HG03066 (cell line): ENCODE data around the gene LMX1B.

Experiments
- ATAC-seq: cut with Tn5 transposase; IDR thresholded peaks from one replicate; pipeline ENCODE4 v1.9.1; 2021; ENCODE audit warnings: low read depth; ENCODE audit not compliant: unreplicated experiment

LMX1B gene

DNA sequence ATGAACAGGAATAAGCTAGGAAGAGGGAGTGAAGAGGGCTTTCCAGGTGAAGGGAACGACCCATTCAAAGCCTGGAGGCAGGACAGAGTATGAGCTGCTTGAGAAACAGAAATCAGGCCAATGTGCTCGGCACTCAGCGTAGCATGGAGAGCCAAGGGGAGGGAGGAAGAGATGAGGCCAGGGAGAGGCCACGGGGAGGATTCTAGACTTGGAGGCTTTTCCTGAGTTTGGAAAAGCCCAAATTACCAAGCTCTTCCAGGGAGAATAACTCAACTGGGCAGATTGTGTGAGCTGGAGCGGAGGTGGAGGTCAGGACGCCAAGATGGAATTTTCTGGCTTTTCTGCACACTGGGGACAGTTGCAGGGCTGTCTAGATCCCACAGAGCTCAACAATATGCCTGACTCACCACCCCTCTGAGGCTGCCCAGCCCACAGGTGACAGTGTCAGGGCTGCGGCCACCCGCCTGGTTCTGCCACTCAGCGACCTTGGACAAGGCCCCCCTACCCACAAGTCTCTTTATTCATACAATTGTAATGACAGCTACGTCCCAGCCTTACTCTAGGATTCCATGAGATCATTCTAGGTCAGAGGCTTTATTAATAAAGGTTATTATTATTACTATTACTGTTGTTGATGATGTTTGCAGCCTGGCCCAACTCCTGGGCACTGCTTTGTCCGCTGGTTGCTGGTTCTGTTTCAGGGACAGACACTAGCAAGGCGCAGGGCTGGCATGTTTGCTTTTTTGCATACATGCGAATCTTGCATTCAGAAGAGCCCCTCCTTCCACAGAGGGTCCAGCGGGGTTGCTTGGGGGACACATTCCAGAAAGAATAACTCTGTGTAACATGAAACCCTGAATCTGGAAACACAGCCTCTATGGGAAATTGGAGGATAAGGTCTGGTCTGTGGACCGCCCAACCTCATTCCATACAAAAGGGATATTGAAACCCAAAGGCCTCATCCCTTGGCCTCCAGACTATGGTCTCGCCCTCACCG, 9.4 kb upstream of the LMX1B start:
- ATAC-seq = no peak

DNA sequence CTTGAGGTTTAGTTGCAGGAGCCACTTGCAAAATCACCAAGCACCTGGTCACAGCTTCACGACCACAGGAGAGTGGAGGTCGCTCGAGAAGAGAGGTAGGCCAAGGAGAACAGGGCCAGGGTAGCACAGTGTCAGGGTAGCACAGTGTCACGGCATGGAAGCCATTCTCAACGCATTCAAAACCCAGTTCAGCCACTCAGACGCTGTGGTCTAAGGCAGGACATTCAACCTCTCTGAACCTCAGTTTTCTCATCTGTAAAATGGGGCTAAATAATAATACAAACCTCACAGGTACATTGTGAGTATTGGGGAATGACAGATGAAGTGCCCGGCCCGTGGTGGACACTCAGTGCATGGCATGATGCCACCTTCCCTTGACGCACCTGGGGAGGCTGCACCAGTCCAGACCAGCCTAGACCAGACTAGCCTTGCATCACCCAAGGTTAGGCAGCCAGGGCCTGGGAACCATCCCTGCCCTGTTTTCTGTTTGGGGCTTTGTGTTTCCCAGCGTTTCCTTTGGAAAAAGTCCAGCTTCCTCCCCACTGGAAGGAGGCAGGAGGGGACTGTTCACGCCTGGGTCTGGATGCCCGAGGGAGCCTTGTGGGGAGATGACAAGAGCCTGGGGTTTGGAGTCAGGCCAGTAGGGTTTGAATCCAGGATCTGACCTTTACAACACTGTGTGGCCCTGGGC, 7.8 kb upstream of the LMX1B start:
- no peak for ATAC-seq

DNA sequence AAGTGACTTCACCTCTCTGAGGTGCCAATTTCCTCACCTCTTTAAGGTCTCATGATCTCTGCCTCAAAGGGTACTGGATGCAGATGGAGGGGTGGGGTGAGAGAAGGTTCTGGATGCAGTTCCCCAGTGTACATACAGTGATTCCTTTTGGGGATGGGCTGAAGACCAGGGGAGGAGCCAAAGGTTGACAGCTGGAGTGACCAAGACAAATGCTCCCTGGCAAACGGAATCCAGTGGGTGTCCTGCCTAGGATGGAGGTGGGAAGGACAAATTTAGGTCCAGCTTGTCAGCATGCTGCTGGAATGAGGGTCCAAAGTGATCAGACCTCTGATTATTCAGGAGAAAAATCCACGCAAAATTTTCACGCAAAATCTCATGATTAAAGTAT, 7.3 kb upstream of the LMX1B start:
- ATAC-seq = no peak

DNA sequence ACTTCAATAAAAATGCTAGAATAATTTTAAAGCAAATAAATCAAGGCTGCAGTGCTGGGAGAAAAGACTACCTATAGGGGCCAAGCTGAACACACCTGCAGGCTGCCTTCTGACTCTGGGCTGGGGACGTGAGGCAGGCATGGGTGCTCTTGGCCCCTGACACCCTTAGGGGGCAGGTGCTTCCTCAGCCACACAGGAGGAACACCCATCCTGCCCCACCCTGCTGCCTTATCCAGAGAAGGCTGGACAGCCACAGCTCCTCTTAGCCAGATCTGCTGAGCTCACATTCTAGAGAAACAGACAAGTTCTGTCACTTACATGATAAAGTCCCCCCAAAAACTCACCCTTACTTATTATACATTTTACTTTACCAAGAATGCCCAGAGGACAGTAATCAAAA, 6.6 kb upstream of the LMX1B start:
- ATAC-seq = no peak

DNA sequence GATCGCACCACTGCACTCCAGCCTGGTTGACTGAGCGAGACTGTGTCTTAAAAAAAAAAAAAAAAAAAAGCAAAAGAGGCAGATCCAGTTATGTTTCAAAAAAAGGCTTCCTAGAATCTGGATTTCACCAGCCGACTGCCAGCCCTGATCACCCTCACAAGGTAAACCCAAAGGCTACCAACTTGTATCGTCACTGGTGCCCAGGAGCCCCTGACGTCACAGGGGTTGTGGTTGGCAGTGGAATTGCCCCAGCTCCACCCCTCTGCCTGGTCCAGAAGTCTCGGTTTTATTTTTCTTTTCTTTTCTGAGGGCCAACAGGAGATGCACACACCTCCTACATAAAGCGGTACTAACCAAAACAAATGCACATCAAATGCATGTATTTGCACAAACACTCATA, 6.0 kb upstream of the LMX1B start:
- ATAC-seq = no peak

DNA sequence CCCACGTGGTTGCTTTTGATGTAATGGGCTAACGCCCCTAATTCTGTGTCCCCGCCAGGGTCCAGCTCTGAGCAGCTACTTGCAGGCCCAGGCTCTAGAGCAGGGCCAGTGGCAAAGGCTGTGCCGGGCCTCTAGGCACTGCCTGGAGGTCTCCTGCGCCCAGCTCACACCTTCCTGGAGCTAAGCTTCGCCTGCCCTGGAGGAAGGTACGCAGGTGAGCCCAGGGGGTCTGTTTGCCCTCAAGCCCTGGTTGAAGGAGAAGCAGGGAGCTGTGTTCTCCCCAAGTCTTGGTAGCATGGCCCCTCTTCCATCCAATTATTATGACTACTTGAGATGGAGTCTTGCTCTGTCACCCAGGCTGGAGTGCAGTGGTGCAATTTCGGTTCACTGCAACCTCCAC, 5.2 kb upstream of the LMX1B start:
- ATAC-seq = no peak

DNA sequence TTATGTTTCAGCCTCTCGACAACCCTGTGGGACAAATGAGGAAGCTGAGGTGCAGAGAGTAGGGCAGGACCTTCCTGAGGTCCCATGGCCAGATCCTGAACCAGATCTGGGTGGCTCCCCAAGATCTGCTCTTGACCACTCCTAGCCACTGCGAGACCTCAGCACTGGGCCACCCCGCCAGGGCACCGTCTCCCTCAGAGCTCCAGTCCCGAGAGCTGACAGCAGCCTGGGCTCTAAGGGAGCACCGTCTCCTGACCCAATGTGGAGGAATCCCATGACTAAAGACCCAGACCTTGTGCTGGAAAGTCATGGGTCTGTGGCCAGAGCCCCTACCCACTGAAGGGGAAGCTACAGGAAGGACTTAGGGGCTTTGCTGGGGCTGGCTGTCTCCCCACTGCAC, 4.5 kb upstream of the LMX1B start:
- ATAC-seq = no peak

DNA sequence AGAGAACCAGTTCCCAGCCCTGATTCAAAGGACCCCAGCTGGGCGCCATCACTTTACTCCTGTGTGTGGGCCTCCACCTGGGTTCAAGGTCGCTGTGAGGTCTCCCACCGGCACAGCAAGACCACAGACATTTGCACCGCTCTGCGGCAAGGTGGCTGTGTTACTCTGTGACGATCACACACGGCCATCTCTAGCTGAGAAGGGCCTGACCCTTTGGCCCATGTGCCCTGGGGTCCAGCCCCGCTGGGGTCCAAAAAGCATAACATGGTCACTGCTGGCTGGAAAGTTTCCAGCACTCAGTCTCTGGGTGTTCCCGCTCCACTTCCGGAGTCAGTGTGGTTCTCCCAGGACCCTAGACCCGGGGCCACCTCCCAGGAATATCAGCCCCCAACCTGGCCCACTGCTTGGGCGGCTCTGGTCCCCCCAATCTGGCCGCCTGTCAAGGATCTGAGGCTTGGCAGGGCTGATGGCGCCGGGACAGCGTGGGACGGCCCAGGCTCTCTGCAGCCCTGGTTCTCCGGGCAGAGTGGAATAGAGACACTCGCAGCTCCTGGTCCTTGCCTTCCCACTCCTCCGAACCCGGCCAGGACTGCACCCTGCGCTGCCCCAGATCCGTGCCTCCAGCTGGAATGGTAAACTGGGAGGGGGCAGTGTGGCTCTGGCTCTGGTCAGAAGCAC, 3.9 kb upstream of the LMX1B start:
- no peak for ATAC-seq

DNA sequence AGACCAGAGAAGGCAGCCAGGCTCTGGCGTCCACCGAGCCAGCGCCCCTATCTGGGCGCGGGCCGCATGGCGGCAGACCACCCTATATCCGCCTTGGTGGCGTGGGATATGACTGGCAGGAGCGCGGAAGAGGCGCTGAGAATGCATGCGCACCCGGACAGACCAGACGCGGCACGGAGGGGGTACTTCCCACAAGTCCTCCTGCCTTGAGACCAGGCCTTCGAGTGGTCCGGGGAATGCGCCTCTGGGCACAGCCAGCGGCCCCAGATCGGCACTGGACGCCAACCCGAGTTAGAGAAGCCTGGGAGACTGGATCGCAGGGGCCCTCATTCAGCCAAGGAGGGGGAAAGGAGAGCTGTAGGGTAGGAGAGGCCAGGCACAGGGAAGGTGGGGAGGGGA, 2.5 kb upstream of the LMX1B start:
- no peak for ATAC-seq

DNA sequence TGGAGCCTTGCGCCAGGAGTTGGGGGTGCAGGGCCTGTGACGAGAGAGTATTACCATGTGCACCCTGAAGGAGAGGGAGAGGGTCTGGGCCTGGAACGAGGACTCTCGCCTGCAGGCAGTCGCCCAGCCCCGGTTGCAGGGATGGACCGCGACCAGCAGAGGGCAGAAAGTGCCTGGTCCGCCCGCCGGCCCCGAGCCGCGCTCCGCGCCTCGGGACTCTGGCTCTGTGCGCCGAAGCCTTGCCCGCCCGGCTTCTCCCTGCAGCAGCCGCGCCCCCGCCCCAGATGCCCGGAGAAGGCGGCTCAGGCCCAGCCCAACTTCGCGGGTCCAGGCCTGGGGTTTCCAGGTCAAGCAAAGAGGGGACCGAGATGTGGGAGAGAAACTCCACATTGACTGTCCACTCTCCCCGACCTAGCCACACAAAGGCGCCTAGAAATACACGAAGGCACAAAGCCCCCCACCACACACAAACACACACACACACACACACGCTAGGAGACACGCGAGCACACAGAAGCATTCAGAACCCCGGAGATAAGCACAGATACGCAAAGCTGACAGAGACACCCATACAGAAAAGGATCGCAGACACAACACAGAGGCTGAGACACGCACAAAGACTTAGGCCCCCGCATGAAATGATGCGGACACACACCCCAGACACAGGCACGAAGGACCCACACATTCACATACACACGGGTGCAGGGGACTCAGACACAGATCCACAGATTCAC, 2.0 kb upstream of the LMX1B start:
- no peak for ATAC-seq

DNA sequence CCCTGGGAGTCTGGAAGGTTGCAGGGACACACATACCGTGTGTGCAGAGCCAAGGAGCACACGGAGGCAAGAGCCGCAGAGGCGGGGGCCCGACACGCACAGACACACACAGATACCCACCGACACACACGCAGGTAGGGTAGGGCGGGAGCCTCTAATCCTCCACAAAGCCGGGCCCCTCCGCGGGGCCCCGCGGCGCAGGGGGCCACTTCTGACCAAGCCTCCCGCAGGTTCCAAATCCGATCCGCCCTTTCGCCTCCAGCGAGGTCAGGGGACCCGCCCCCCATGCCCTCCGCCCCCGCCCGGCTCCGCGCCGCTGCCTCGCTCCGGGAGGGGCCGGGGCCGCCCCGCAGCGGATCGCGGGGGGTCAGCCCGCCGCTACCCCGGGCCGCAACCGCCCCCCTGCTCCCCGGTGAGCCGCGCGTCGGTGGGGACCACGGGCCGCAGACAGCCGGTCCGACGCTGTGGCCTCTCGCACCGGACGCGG, 1.4 kb upstream of the LMX1B start:
- no peak for ATAC-seq

DNA sequence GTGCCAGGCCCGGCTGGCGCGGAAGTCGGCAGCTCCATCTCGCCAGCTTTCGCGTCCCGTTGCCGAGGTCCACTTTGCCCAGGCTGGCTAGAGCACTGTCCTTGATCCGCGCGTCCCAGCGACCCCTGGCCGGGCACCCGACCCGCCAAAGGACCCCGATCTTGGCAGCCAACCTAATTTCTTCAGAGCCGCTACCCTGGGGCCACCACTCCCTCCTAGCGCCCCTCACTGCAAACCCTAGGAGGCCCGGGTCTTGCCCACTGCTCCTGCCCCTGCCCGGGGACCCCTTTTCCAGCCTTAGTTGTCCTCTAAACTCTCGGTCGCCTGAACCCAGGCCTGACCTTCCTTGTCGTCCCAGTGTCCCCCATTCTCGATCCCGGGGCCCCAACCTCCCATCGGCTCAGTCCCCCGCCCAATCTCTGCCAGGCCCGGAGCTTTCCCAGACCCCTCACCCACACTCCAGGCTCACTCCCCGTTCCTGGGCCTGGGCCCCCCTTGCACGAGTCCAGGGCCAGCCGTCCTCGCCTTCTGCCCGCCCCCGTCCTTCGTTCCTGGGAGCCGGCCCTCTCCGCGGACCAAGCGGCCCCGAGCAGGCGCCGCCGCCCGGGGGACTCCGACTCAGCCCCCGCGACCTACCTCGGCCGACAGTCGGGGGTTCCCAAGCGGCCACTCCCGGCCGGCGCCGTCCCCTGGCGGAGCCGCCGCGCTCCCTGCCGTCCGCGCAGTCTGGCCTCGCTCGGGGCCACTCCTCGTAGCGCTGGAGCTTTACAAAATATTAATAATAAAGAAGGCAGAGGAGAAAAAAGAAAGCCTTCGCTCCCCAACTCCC, 701 bp upstream of the LMX1B start:
- ATAC-seq = no peak

DNA sequence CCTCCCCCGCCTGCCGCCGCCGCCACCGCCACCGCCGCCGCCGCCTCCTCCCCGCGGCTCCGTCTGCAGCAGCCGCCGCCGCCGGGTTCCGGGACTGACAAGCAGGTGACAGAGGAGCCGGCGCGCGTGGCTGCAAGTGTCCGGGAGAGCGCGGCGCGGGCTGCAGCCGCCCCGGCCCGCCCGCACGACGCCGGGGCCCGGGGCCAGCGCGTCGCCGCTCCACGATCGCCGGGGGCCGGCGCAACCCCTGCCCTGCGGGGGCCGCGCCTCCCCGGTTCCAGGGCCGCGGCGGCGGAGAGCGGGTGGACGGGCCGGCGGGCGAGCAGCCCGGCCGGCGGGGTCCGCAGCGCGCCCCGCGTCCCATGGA, 343 bp downstream of the LMX1B start:
- ATAC-seq = no peak

DNA sequence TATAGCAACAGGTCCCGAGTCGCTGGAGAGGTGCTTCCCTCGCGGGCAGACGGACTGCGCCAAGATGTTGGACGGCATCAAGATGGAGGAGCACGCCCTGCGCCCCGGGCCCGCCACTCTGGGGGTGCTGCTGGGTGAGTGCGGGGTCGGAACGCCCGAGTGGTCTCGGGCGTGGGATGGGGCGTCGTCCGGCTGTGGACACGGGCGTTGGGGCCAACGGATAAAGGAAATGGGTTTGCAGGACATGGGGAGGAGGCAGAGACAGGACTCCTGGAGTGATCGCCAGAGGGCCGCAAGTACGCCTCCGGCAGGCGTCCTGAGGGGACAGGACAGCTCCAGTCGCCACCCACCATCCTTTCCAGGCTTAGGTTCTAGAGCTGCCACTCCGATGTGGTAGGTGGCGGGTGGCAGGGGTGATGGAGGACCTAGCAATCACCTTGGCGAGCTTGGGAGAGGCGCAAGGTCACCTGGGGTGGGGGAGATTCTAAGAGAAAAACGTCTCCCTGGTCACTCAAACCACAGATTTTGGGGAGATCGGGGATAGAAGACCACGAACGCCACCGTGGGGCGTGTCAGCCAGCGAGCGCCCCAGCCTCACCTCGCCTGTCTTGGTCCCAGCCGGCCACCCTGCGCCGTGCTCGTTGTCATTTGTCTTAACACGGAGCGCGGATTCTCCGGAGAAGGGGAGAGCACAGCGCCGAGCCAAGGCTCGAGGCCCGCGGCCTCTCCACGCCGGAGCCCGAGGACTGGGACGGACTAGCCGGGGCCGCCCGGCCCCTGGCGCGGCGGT, 922 bp downstream of the LMX1B start:
- ATAC-seq = no peak

DNA sequence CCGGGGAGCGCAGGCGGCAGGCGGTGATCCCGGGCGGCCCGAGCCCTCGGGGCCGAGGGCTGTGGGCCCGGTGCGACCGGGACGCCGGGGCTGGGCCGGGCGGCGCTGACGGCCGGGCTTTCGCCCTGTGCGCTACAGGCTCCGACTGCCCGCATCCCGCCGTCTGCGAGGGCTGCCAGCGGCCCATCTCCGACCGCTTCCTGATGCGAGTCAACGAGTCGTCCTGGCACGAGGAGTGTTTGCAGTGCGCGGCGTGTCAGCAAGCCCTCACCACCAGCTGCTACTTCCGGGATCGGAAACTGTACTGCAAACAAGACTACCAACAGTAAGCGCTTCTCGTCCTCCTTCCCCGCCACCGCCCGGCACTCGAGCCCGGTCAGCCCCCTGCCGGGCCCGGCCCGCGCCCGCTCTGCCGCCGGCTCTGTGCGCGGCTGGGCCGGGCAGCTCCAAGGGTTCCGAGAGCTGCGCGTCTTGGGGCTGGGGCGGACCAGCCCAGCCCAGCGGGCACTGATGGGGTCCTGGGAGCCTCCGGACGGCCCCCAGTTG, 1.6 kb downstream of the LMX1B start:
- no peak for ATAC-seq

DNA sequence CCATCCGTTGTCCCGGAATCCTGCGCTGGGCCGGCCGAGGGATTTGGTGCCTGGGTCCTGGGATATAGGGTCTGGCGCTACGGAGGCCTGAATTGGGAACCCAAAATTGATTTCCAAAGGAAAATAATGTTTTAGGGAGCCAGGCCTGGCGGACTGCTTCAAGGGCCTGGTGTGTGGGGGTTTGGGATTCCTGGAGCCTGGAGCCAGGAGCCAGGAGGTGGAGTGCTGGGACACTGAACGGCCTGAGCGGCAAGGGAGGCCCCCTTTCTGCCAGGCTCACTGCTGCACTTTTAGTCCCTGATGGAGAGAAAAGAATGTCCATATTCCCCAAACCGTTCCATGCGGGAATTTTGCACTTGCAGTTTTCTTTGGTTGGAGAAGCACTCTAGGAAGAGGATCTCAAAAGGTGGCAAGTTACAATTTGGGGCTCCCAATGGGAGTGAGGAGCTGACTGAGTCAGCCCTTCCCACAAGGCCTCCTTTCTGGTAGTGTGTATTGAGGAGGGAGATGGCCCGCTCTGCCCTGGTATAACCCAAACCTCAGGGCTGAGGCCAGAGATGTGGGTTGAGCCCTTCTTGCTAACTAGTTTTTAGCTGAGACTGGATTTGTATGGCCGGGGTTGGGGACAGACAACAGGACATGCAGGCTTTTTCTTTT, 2.2 kb downstream of the LMX1B start:
- ATAC-seq = no peak

DNA sequence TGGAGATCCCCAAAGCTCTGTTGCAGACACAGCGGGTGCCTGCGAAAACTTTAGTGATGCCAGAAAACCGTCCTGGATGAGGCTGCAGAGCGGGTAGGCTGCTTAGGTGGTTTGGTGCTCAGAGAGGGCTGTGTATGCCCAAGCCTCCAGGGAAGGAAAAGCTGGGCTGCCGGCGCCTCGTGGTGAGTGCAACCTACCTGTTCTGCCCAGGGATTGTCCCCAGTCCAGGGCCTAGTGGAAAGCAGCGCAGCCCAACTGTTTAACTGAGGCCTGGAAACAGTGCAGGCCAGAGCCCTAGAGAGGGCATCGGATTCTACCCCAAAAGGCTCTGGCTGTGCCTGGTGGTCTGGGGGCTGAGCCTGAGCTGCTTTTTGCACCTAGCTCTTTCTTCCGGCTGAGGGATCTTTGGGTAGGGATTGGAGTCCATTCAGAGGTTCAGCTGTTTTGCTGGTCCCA, 2.8 kb downstream of the LMX1B start:
- no peak for ATAC-seq
